HuH-7.5 (cell line): ENCODE results near the gene HMGN1.
"Not testable (repeated sequence)": the region's sequence is repeated elsewhere in the genome, so short reads cannot be mapped to it uniquely, and the experiment has no call there.

Experiments used
- DNase-seq: peaks from one replicate; pipeline ENCODE4 v3.0.0; 2011; ENCODE audit warnings: low spot score

The HMGN1 gene, protein sequence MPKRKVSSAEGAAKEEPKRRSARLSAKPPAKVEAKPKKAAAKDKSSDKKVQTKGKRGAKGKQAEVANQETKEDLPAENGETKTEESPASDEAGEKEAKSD

DNA sequence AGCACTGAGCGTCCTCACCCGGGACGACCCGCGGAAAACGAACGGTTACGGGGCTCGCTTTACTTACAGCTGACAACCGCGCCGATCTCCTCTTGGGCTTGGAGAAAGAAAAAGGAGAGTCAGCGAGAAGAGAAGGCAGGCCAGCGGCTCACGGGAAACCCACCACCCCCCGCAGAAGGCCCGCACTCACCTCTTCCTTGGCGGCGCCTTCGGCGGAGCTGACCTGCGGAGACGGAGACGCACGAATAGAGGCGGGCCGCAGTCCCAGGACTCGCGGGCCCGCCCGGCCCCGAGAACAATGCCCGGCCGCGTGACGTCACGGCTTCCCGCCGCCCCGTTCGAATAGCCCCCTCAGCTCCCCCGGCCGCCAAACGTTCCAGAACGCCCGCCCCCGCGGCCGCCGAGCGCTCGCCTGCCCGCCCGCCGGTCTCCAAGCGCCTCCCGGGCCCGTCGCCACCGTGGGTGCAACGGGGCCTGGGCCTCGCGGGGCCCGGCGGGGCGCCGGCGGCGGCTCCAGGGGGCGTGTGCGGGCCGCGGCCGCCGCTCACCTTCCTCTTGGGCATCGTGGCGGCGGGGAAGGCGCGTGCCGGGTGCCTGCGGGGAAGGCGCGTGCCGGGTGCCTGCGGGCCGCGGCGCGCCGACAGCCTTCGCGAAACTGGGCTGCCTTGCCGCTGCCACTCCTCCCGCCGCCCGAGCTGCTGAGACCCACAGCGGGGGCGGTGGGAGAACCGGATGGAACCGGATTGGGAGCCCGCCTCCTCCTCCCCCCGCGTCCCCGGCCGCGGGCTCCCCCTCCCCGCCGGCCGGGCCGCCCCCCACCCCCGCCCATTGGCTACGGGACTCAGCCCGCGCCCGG lies at the start of gene HMGN1:
HMGN1 (minus strand) TSS at position 734 of the 856 bp plus-strand sequence; CDS start at position 563, 171 bp downstream.
- DNase-seq = peak; percentile 41

DNA sequence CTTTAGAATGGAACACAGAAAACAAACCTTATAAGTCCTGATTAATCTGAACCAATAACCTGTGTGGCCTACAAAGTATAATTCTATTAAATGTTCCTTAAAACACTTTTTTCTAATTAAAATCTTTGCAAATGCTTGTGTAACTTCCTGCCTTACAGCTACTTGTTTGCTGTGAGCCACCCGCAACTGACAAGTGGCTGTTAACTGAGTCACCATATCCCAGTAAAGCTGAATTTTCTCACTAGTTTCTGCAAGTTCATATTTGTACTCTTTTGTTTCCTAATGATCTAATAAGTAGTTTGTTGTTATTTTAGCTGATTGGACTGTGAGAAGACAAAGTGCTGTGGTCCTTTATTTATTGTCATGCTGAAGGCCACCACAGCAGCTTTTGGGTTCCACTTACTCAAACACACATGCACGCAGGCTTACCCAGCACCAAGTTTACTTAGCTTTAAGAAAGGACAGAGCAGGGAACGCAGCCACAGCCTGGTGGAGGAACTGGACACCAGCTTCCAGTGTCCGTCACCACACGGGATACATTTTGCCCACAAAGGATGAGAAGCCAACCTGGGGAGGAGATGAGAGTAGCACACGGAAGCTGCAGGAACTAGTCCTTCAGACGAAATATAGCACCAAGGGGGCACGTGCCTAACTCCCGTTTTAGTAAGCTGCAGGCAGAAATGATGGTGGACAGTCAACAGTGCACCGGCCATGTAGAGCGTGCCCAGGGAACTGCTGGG lies 48.9 kb upstream of the HMGN1 start:
- no peak for DNase-seq

DNA sequence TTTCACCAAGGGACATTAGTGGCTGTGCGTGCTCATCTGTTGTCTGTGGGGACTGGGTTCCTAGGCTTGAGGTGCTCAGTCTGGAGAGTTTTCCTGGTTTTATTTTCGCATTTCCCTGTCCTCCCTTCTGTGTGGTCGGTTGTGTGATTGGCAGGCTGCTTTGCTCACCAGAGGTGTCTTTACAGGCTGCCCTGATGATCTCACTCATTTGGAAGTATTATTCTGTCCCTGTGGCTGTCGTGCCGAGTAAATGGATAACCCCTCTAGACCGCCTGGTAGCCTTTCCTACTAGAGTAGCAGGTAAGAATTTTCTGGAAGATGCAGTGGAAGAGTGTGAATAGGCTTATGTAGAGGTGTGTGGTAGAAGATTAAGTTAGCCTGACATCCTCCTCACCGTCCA lies 44.1 kb upstream of the HMGN1 start:
- no peak for DNase-seq

DNA sequence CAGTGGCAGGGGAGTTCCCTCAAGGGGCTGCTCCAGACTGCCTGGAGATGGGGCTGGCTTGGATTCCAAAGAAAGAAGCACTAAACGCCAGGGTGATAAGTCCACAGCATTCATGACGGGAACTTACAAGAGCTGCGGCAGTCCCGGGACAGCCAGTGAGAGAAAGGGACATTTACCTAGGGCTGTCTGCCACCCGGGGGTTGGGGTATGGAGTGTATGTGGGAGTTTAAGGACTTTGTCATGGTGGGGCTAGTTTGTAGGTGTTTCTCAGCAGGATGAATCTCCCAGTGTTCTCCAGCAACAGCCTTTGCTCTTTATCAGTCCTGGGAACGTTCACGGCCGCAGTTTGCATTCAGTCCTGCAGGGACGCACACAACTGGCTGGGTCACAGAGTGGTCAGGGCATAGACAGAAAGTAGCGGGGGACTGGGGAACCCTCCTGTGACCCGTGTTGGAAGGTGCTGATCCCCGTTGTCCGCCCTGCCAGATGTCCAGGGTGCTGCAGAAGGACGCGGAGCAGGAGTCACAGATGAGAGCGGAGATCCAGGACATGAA lies 41.4 kb upstream of the HMGN1 start:
- no peak for DNase-seq

DNA sequence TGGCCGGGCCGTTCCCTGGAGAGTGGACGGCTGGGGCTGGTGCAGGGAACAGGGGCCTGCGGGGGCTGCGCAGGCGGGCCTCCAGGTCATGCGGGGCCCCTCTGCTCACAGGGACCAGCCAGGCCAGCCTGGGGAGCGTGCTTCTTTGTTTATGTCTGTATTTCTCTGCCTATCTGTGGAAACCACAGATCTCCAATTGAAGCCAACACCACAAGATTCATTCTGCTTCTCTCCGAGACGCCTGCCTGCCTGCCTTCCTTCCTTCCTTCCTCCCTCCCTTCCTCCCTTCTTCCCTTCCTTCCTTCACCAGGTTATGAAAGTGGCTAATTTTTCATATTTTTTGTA lies 39.9 kb upstream of the HMGN1 start:
- DNase-seq = no peak

DNA sequence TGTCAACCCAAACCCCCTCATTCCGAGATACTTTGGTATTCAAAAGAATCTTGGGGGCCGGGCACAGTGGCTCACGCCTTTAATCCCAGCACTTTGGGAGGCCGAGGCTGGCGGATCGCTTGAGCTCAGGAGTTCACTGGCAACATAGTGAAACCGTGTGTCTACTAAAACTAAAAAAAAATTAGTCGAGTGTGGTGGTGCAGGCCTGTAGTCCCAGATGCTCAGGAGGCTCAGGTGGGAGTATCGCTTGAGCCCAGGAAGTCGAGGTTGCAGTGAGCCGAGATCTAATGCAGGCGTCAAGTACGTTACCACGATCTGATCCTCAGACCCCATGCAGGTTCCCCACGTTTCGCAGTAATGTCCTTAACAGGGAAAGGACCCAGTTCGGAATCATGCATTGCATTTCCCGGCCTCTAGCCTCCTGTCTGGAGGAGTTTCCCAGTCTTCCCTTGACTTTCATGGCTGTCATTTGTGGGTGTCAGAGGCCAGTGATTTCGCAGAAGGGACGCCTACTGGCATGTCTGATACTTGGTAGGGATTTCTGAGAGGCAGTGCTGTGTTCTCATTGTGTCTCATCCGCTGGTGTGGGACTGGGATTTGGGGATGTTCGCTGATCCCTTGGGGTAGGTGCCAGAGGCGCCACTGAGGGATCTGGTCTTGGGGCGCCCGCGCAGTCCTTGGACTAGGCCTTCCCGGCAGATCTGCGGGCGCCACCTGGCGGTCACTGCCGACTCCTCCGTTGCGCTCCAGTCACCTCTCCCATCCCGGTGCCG lies 39.3 kb upstream of the HMGN1 start:
- DNase-seq = peak; percentile 83

DNA sequence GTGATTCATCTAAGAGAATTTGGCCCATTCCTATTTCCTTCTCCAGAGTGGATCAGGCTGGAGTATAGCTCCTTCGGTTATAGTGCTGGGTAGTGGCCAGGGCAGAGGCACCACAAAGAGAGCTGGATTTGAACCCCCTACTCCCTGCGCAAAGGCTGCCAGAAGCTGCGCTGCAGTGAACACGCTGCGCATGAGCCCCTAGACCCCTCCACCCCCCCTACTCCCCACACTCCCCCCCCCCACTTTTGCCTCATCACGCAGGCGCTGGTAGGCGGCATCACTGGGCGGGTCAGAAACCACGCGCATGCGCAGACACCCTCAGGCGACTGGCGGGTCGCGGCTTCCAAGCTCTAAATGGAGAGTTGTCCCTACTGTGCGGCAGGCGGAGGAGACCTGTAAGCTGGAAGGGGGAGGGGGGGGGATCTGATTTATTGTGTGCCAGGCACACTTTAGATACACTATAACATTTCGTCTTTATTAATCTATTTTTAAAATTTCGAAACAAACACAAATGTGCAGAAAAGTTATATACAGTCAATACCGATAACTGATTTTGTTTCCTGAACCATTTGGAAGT lies 38.7 kb upstream of the HMGN1 start:
- peak; percentile 90 for DNase-seq

DNA sequence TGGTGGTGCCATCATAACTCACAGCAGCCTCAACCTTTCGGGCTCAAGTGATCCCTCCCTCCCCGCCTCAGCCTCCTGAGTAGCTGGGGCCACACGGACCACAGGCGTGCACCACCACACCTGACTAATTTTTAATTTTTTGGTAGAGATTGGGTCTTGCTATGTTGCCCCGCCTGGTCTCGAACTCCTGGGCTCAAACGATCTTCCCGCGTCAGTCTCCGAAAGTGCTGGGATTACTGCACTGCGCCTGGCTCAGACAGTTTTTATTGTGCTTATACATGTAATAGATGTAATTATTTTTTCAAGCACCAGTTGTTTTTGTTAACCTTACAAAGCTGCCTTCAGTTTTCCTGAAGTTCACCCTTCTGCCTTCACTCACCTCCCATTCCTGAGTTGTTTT lies 38.0 kb upstream of the HMGN1 start:
- no peak for DNase-seq

DNA sequence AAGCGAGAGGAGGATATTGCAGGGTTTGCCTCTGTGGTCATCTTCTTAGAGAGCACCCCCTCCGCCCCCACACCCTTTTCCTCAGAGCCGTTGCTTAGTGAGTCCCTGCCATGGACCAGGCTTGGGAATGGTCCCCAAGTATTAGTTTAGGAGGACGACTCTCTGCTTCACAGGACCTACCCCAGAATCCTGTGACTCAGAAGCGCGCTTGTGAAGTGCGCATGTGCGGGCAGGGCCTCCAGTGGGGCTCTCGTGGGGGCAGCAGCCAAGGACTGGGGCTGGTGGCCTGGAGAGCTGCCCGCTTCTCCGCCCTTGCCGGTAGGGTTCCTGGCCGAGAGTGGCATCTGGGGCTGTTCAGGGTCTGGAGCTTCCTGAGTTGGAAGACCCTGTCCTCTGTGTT lies 37.3 kb upstream of the HMGN1 start:
- DNase-seq = no peak

DNA sequence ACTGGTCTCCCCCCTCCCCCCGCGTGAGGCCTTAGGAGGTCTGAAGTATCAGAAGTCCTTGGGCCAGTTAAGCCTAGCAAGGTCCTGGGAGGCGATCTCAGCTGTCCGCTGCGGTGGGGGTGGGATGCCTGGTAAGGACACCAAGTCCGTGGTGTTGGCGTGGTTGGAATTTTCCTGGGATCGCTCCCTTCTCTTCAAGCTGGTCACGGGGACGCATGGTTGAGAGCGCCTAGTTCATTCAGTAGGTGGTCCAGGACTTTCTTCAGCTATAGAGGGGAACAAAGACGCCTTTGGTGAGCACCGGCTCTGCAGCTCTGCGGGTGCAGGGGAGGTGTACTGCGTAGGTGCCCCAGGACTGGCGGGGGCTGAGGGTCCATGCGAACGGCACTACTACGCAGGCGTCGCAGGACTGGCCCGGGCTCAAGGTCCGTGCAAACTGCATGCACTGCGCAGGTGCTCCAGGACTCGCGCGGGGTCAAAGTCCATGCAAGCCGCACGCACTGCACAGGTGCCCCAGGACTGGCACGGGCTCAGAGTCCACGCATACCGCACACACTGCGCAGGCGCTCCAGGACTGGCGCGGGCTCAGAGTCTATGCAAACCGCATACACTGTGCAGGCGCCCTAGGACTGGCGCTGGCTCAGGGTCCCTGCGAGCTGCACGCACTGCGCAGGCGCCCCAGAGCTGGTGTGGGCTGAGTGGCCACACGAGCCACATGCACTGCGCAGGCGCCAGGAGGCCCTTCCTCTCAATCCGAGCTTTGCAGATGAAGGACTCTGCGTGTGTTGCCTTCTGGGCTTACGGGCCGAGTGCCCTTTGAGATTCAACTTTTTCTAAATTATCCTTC lies 36.6 kb upstream of the HMGN1 start:
- DNase-seq = peak; percentile 86

DNA sequence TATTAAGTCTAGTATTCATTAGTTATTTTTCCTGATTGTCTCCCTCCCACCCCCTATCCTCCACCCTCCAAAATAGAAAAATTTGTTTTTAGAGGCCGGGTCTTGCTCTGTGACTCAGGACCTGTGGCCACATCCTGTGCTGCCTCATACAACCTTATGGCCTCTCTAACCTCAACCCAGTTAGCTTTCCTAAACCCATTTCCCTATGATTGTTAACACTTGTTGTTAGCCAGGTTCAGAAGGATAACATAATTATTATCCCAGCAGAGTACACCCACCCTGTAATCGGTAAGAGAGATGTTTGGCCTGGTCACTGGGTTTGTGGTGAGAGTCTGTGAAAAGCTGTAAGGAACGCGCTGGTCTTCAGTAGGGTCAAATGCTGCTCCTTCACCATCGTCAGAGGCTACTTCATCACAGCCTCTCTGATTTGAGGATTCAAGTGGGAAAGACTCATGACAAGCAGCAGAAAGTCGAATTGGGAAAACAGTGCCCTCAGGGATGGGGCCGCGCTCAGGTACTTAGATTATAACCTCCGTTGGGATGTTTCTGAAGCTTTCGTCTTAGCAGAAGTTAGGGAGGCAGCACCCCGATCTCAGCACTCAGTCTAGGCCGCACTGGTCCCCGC lies 35.9 kb upstream of the HMGN1 start:
- no peak for DNase-seq

DNA sequence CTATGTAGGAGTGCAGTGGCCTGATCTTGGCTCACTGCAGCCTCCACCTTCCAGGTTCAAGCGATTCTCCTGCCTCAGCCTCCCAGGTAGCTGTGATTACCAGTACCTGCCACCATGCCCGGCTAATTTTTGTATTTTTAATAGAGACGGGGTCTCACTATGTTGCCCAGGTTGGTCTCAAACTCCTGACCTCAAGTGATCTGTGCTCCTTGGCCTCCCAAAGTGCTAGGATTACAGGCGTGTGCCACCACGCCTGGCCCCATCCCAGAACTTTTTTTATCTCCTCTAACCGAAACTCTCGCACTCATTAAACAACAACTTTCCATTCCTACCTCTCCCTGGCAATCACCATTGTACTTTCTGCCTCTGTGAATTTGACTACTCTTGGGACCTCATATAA lies 33.2 kb upstream of the HMGN1 start:
- DNase-seq = not testable (repeated sequence)

DNA sequence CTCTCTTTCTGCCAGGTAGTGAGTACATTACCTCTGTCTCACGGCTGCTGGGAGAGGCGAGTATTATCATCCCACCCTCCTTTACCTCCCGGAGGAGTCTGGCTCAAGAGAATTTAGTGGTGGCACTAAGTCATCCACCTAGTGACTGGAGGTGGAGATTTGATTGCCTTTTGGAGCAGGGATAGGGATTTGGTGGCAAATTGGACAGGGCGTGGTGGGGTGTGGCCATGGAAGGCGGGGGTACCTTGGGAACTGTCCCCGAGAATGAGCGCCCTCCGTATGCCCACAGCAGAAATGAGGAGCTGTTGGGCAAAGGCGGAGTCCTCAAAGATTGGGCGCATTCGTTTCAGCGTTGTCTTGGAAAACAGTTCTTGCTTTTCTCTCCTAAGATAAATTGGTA lies 32.1 kb upstream of the HMGN1 start:
- DNase-seq = no peak

DNA sequence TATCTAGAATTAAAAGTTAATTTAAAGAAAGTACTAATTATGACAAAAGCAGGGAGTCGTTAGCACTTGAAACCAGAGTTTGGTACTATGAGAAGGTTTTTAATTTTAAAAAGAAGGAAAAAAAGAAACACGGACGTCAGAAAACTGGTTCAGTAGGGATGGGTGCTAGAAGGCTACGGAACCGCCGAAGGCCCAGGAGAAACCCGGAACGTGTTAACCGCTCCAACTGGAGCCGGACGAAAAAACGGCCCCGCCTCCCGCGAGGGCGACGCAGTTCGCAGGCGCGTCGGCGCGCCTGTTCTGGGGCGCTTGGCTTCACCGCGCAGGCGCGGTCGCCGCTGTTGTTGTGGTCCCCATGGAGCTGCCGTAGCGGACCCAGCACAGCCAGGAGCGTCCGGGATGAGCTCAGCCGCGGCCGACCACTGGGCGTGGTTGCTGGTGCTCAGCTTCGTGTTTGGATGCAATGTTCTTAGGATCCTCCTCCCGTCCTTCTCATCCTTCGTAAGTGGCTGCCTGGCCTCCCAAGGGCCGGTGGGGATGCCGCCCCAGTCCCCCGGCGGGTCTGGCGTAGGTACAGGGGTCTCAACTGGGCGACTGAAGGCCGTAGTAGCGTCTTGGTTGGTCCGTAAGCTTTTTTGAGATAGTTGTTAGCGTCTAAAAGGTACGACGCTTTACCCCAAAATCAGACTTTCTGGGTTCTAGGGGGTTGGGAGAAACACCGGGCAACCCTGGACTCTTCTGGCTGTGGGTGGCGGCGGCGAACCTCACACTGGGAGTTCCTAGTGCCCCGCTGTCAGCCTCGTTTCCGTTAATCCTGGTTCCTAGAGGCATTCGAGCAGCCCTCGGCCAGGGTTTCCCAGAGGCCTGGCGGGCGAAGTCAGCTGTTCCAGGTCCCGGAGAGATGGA lies 31.4 kb upstream of the HMGN1 start:
- DNase-seq = peak; percentile 73

DNA sequence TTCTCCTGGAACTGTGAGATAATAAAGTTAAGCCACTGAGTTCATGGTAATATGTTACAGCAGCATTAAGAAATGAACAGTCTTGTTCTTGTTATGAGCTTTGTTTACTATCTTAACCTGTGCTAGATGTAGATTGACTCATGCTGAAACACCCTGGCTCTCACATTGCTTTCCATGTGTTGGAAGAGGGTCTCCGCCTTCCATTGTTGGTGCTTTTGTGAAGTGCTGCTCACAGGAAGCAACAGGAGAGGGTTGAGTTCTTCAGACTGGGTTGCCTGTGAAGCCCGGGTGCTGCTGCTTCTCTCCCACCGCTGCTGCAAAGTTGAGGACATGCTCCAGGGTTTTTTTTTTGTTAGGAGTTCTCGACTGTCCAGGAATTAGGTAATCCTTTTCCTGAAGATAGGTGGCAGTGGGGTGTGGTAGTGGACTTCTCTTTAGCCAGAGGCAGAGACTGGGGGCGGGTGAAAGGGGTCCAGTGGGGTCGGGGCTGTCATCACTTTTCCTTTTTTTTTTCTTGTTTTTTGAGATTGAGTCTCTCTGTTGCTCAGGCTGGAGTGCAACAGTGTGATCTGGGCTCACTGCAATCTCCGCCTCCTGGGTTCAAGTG lies 28.7 kb upstream of the HMGN1 start:
- no peak for DNase-seq

DNA sequence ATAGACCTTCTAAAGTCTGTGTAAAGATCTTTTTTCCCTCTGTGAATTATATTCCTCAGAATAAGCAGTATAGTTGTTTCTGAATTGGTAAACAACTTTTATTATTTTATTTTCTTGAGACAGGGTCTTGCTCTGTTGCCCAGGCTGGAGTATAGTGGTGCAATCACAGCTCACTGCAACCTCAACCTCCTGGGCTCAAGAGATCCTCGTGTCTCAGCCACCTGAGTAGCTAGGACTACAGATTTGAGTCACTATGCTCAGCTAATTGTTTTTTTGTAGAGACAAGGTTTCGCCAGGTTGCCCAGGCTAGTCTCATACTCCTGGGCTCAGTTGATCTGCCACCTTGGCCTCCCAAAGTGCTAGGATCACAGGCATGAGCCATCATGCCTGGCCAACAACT lies 26.6 kb upstream of the HMGN1 start:
- no peak for DNase-seq

DNA sequence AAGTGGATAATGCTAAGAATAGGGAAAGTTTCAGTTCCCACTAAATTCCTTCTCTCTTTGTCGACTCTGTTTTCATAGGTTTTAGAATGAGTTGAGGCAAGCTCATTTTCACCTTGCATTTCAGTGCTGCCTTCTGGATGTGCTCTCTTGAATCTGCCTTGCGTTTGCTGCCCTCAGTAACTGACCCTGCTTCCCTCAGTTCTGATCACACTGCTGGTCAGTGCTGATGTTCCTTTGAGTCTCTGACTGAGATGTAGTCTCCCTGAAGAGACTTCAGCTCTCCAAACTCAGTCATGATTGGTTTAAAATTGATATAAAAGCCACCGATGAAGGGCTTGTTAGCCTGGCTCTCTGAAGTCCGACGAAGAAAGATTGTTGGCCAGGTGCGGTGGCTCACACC lies 25.2 kb upstream of the HMGN1 start:
- DNase-seq = no peak

DNA sequence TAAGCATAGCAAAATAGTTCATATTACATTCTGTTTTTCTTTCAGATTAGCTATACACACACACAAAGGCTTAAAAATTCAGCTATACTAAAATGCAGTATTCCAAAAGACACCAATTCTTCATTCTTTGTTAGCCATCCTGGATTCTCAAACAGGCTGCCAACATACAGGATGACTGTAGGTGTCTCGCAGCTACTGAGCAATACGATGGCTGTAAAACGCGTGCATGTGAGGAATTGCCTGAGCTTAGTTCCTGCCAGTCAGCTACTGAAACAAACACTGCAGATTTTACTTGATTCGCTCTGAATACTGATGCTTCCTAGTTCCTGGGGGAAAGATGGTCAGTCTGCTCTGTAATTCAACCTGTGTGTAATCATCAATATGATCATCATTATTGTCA lies 24.7 kb upstream of the HMGN1 start:
- DNase-seq = no peak

DNA sequence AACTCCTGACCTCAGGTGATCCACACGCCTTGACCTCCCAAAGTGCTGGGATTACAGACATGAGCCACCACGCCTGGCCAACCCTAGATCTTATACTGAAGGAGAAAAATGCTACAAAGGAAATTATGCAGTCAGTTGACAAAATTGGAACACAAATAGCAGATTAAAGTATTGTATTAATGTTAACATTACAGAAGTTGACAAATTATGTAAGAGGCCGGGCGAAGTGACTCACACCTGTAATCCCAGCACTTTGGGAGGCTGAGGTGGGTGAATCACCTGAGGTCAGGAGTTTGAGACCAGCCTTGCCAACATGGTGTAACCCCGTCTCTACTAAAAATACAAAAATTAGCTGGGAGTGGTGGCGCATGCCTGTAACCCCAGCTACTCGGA lies 21.0 kb upstream of the HMGN1 start:
- not testable (repeated sequence) for DNase-seq
